HG03064 (cell line): ENCODE measurements around the gene ABHD16B.

Experiments used
- ATAC-seq: cut with Tn5 transposase; IDR thresholded peaks from one replicate; pipeline ENCODE4 v1.9.1; 2021; ENCODE audit warnings: low read depth; ENCODE audit not compliant: unreplicated experiment

ABHD16B gene

DNA sequence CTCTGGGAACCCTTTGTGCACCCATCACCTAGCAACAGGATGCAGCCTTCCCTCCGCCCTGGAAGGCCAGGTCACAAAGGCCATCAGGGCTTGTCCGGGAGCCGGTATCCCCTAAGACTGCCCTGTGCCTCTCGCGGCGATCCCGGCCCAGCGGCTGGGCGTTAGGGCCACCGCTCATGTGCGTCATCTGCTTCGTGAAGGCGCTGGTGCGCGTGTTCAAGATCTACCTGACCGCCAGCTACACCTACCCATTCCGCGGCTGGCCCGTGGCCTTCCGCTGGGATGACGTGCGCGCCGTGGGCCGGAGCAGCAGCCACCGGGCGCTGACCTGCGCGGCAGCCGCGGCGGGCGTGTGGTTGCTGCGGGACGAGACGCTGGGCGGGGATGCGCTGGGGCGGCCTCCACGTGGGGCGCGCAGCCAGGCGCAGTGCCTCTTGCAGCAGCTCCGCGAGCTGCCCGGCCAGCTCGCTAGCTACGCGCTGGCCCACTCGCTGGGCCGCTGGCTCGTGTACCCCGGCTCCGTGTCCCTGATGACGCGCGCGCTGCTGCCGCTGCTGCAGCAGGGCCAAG, at the start of gene ABHD16B:
Gene ABHD16B, plus strand, starts transcription at position 134 of the 570 bp plus-strand sequence. Its CDS starts 43 bp downstream, at position 177.
- no peak for ATAC-seq

DNA sequence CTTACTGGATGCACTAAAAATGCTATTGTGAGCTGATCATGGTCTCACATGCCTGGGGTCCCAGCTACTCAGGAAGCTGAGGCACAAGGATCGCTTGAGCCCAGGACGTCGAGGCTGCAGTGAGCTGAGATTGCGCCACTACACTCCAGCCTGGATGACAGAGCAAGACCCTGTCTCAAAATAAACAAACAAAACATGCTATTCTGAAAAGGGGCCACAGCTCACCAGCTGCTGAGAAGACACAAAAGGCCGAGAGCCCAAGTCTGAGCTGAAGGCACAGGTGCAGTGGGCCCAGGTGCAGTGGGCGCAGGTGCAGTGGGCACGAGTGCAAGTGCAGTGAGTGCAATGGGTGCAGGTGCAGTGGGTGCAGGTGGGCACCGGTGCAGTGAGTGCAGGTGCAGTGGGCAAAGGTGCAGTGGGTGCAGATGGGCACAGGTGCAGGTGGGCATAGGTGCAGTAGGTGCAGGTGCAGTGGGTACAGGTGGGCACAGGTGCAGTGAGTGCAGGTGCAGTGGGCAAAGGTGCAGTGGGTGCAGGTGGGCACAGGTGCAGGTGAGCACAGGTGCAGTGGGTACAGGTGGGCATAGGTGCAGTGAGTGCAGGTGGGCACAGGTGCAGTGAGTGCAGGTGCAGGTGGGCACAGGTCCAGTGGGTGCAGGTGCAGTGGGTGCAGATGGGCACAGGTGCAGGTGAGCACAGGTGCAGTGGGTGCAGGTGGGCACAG, 46.2 kb upstream of the ABHD16B start:
- ATAC-seq = no peak

DNA sequence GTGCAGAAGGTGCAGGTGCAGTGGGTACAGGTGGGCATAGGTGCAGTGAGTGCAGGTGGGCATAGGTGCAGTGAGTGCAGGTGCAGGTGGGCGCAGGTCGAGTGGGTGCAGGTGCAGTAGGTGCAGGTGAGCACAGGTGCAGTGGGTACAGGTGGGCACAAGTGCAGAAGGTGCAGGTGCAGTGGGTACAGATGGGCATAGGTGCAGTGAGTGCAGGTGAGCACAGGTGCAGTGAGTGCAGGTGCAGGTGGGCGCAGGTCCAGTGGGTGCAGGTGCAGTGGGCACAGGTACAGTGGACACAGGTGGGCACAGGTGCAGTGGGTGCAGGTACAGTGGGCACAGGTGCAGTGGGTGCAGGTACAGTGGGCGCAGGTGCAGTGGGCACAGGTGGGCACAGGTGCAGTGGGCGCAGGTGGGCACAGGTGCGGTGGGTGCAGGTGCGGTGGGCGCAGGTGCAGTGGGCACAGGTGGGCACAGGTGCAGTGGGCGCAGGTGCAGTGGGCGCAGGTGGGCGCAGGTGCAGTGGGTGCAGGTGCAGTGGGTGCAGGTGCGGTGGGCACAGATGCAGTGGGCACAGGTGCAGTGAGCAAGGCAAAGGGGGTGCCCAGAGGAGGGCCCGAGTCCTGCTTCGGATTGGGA, 45.6 kb upstream of the ABHD16B start:
- no peak for ATAC-seq

DNA sequence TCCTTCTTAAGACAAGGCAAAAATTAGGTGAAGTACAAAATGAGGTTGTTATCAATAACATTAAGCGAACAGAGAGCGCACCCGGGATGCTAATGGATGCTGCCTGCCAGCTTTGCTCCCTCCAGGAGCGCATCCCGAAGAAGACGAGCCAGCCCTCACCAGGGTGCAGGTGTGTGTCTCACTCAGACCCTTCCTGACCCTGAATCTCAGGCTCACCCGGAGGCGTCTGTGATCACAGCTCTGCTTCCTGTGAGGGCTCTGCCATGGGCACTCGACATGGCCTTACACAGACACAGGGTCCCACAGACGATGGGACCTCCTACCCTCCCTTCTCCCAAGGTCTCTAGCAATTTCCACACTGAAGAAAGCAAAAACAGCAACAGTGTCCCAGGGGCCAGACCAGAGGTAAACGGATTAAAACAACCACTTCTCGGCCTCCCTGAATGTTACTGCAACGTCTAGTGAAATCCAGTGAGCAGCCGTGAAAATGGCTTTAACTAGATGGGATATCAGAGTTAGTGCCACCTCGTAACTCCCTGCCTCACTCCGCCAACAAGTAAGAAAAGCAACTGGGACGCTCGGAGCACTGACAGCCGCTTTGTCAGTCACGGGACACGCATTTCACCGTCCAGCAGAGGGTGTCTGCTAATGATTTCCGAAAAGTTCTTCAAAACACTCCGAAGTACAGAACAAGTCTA, 41.9 kb upstream of the ABHD16B start:
- ATAC-seq = no peak

DNA sequence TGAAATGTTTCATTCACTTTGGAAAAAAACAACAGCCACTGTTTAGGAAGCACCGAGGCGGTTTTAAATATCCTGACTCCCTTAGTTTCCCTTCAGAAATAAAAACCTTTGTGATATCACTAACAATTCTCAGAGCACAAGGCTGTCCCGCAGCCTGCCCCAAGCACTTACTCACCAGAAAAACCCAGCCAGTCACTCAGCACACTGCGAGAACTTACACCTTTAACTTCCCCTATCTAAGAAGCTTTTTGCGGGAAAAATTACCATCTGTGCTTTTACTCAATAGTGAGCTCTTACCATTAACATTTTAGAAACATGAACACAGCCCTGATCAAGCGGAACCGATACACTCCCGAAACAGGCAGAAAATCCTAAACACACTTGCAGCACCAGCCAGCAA, 39.5 kb upstream of the ABHD16B start:
- no peak for ATAC-seq

DNA sequence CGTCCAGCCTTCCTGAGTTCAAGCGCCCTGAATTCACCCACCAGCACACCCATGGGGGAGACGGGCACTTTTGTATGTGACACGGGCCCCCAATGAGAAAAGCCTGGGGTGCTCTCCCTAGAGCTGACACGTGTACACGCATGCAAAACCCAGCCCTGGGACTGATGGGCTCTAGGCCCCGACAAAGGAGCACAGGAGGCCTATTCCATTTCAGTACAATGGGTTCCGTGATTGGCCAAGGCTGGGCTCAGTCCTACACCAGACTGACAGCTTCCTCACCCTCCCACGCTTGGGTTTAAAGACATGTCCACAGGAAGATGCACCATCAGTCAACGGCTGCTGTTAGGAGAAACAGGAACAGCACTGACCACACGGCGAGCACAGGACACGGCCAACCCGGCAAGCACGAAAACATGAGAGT, 39.0 kb upstream of the ABHD16B start:
- no peak for ATAC-seq

DNA sequence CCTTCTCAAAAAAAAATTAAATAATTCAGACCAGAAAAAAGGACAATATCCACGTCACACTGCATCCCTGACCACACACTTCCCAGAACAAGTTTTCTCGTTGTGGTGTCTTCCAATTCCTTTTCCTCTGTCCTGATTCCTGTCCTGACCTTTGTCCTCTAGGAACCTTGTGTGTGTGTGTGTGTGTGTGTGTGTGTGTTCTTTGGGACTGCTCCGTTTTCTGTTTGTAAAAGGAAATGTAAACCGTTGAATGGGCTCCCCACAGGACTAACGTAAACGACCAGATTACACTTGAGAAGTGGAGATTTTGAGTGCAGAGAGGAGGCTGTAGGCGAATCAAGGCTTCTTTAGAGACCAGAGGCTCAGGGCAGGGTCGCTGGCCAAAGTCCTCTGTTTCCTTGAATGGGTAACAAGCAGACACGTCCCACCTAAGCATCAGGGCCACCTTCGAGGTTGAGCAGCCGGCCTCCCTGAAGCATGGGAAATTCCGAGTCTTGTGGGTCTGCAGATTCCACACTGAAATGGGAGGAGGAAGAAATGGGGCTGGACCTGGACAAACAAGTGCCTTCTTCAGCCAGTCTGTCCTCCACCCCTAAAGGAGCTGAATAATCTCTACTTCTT, 37.5 kb upstream of the ABHD16B start:
- no peak for ATAC-seq

DNA sequence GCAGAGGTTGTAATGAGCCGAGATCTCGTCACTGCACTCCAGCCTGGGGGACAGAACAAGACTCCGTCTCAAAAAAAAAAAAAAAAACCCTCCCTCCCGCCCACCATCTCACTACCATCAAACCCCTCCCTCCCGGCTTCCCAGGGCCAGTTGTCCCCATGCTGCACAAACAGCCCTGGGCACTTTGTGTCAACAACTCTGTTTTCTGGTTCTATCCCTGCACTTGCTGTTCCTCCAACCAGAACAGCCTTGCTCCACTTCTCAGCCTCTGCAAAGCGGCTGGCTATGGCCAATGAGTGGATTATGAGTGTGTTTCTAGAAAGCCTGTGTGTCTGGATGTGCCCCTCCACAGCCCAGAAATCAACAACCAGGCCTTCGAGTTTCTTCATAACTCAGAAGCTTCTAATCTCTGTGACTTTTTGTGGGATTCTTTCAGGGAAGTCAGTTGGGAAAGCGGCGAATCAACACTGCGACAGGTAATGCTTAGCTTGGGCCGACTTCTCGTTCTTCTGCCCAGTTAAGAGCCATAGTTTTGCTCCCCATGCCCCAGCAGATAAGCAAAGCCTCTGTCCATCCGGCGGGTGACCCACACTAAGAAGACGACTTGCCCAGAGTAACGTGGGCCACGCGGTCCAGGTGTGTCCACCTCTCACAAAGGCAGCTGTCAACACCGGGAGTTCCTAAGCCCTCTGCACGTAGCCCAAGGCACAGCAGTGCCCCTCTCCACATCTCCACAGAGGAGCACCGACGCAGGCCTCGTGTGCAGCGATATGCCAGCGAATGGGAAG, 35.8 kb upstream of the ABHD16B start:
- no peak for ATAC-seq

DNA sequence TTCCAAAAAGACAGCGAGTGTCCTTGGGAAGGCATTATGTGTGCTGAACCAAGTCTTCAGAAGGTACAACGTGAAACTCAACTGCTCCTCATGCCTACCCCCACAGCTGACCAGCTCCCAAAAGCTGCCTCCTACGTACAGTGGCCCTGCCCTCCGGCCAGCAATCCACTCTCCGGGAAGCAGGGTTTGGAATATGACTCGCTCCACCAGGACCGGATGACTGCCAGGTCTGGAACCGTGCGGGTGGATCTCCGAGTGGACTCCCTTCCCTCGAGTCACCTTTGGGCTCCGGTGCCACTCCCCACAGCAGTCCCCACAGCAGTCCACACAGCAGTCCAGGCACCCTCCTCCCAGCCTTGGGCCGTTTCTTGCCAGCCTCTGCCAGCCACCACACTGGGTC, 34.5 kb upstream of the ABHD16B start:
- no peak for ATAC-seq

DNA sequence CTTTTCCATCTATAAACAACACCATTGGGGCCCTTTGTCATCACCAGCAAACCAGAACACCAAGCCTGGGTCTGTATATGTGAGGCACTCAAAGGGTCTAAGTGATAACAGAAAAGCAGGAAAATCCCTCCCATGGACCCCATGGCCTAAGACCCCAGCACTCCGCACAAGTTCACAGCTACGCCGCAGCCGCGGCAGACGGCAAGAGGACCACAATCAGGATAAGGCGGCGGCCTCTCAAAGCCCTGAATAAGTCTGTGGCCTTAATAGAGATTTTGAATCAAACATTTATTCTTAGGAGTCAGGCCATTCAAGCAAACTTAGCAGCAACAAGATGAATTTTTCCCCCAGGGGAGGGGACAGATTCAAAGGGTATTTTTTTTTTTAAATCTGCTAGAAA, 33.2 kb upstream of the ABHD16B start:
- ATAC-seq = no peak

DNA sequence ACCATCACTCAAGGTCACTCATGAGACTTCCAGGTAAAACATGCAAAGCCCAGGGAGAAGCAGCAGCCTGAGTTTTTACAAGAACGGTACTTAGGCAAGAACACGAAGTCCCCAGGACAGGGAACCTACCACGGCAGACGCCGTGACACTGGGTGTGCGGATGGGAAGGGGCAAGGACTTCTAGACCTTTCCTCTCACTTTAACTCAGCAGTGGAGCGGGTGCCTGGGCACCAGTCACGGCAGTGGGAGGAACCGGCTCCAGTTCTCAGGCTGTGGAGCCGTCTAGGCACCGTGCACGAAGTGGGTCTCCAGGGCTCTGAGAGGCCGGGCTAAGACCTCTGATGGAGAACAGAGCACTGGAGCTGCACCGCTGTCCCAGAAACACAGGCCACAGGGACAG, 32.8 kb upstream of the ABHD16B start:
- no peak for ATAC-seq

DNA sequence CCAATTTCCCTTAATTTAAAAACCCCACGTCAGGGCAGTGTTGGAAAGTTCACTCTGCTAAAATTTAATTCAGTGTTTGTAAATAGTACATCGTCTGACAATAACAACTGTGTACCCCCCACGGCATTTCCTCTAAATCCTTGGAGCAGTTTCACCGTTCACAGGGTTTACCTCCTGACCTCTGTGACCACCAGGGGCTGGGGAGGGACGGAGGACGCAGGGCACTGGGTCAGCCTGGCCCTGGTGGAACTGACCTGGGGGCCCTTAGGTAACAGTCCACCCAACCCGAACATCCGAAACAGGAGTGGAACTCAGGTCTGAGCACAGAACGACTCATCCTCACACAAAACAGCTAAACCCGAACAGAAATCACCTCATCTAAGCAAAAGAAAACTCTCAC, 32.3 kb upstream of the ABHD16B start:
- ATAC-seq = no peak

DNA sequence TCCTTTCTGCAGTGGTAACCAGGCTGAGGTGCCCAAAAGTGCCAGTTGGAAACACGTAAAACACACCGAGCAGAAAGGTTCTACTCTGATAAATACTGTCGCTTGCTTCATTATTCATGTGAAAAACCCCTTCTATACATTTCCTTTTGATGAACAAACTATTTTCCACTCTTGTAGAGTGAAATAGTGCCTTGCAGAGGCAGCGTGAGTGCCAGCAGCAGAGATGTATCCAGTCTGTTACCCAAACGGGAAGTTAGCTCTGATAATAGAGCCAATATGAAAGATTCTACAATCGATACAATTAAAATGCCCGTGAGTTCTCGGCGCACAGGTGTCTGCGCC, 31.7 kb upstream of the ABHD16B start:
- ATAC-seq = no peak

DNA sequence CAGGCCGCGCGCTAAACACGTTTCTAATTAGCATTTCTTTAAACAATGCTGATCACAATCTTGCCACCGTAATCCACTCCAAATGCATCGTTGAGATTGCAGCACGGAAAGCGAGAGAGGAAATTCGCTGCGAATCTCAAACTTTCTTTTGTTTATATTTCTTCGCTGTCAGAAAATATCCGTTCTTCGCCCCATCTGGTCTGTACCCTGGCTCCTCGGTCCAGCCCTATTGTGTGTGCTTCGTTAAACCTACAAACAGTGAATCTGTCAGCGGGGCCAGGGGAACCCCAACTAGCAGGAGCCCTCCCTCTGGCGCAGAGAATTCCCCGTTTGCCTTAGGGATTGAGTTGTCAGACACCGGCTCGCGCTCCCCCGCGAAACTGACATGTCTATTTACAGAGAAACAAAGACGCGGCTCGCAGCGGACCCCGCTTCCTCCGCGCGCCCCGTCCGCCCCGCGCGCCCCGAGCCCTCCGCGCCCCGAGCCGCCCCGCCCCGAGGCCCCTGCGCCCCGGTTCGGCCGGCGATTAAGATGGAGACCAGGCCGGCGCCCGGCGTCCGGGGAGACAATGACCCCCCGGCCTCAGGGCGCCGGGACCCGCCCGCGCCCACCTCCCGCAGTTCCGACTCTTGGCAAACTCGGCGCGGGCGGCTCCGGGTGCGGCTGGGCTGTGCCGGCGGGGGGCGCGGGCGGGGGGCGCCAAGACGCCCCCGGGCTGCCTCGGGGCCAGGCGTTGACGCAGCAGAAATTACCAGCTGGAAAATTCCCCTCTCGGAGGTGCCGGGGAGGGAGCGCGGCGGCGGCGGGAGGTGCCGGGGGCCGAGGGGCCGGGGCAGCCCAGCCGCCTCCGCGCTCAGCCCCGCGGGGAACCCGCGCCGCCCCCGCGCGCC, 31.1 kb upstream of the ABHD16B start:
- no peak for ATAC-seq

DNA sequence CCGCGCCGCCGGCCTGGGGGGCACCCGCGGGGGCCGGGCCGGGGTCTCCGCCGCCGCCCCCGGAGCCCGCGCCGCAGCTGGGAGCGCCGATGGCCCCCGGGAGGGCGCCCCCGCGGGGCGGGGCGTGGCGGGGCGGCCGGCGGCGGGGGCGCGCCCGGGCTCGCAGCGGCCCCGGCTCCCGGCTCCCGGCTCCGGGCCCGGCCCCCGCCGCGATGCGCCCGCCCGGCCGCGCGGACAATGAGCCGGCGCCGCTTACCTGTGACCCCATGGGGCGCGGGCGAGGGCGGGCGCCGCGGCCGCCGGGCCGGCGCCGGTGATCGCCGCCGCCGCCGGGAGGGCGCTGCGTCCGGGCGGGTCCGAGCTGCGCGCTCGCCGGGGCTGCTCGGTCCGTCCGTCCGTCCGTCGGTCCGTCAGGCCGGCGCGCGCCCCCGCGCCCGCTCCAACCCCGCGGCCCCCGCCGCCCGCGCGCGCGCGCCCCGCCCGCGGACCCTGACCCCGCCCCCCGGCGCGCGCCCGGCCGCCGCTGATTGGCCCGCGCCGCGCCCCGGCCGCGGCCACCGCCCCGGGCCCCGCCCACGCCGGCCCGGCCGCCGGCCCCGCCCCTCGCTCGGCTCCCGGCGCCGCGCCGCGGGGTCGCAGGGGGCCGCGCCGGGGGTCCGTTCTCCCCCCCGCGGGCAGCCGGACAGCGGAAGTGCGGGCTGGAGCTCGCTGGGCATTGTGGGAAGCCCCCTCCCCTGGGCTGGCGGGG, 30.3 kb upstream of the ABHD16B start, which contains the start of gene ZBTB46:
Gene ZBTB46, minus strand, starts transcription at position 424 of the 748 bp plus-strand sequence. CDS start 40,507 bp downstream, outside the sequence.
- ATAC-seq = no peak

DNA sequence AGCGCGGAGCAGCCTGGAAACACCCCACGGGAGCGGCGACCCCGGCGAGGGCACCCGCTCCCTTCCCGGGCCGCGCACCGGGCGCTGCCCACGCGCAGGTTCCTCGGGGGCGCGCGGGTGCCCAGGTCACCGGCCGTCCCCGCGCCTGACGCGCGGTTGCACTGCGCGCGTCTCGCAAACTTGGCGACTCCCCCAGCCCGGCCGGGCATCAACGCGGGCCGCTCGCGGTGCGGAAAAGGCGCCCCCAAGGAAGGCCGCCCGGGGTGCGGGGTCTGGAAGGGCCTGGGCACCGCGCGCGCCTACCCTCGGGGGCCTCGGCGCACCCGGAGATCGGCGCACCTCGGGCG, 29.7 kb upstream of the ABHD16B start:
- no peak for ATAC-seq

DNA sequence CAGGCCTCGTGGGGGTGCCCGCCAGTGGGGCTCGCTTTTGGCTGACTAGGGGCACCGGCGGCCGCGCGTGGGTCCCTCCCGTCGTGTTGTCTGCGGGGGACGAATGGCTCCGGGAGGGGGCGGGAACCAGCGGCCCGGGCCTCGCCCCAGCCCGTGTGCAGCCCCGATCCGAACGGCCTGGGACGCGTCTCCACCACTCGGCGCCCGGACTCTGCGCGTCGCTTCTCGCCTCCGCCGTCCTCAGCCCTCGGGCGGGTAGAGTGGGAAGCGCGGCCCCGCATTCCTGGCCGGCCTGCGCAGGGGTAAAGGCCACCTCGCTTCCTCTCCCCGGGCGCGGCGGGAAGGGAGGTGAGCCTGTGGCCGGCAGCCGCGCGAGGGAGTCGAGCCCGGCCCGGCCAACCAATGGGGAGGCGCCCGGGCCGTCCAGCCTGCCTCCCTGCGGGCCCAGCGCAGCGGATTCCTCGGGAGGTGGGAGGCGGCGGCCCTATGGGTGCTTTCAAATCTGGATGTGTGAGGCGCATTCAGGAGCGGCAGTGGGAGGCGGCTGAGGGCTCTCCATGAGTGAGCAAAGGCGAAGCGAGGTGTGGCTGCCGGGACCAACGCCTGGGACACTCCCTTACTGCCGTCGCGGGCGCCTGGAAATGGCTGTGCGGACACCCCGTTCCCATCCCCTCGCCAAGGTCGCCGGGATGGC, 29.2 kb upstream of the ABHD16B start:
- ATAC-seq = no peak
